HG02885 (cell line): ENCODE data around the gene TRPM2.
"Not testable (repeated sequence)": the region's sequence is repeated elsewhere in the genome, so short reads cannot be mapped to it uniquely, and the experiment has no call there.

ENCODE experiments used
- ATAC-seq: cut with Tn5 transposase; IDR thresholded peaks from one replicate; pipeline ENCODE4 v1.9.1; 2021; ENCODE audit warnings: mild to moderate bottlenecking; ENCODE audit not compliant: unreplicated experiment, poor library complexity

The TRPM2 gene

DNA sequence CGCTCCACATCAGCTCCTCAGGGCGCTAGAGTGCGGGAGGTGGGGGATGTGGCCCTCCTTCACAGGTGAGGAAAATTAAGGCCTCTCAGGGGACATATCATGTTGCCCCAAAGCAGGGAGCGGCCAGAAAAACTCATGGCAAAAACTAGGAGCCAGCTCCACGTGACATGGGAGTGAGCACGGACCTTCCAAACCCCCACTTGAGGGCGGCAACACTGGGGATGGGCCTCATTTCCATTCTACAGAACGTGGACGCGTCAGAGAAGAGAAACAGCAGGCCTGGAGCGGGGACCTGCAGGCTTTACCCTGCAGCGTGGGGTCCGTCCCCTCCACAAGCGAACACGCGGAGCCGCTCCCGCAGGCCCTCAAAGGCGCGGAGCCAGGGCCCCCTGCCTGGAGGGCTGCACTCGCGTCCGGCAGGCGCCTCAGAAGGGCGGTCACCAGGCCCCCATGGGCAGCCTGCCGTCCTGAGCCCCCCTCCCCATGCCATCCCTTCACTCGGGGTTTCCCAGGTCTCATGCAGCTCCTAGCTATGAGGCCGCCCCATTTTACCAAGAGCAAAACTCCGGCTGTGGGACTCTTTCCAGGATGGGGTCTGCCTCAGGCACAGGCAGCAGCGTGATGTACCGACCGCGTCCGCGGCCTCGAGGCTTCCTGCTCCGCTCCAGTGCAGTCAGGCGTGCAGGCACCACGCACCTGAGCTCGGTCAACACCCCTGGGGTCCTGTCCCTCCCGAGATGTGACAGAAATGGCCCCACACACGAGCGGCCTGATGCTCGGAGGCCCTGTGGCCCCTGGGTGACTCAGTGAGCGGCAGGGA is 19.7 kb upstream of the TRPM2 start:
- ATAC-seq: no peak

DNA sequence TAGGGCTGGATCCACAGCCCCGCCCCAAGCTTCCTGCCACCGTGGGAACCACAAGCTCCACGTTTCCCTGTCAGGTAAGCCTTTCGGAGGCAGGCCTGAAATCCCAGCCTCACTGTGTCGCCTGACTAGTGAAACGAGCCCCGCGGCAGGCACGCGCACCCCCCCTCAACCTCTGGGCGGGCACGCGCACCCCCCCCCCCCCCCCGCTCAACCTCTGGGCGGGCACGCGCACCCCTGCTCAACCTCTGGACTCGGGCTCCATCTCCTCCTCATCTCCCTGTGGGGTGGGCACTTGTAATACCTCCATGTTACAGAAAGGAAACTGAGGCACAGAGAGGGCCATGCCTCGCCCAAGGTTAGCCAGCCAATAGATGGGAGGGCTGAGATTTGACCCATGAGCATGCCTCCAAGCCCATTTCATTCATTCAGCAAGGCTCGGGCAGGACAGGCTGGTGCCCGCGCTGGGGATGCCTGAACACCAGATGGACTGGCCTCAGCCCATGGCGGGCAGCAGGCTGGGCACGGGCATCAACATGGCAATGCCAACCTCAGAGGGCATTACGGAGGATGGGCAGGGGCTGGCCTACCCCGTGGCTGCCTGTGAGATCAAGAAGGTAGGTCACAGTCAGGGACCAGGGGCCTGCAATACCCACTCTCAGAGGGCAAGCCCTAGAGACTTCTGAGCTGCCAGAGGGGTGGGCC is 18.9 kb upstream of the TRPM2 start:
- no peak for ATAC-seq

DNA sequence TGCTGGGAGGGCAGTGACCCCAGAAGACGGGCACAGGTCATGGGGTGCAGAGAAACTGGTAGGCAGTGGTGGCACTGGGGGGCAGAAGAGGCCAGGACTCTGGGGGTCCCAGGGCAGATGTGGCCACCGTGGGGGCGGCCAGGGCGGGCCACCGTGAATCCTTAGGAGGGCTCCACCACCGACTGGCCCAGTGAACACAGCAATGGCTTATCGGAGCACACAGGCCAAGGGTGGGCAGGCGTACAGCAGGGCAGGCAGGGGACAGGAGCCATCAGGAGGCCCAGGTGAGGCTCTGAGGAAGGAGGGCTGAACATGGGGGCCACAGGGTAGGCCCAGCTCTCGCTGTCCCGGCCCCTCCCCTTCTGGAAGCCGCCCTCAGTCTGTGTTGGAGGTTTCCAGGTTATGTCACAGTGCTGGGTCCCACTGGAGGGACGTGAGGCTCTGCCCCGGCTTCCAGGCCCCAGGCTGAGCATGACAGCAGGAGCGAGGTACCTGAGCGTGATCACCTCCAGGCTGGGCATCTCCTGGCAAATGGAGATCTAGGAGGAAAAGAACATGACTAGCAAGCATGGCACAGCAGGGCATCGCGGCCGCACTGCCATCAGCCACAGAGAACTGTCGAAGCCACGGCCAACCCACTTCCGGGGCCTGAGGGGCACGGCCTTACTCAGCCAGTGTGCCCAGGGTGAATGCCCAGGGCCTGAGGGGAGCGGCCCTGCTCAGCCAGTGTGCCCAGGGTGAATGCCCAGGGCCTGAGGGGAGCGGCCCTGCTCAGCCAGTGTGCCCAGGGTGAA is 18.0 kb upstream of the TRPM2 start:
- ATAC-seq: no peak

GRCh38 chr21:44337449-44337848 is 16.0 kb upstream of the TRPM2 start:
- no peak for ATAC-seq

- no peak for ATAC-seq
Observed at GRCh38 chr21:44337941-44338895, 15.2 kb upstream of the TRPM2 start.

DNA sequence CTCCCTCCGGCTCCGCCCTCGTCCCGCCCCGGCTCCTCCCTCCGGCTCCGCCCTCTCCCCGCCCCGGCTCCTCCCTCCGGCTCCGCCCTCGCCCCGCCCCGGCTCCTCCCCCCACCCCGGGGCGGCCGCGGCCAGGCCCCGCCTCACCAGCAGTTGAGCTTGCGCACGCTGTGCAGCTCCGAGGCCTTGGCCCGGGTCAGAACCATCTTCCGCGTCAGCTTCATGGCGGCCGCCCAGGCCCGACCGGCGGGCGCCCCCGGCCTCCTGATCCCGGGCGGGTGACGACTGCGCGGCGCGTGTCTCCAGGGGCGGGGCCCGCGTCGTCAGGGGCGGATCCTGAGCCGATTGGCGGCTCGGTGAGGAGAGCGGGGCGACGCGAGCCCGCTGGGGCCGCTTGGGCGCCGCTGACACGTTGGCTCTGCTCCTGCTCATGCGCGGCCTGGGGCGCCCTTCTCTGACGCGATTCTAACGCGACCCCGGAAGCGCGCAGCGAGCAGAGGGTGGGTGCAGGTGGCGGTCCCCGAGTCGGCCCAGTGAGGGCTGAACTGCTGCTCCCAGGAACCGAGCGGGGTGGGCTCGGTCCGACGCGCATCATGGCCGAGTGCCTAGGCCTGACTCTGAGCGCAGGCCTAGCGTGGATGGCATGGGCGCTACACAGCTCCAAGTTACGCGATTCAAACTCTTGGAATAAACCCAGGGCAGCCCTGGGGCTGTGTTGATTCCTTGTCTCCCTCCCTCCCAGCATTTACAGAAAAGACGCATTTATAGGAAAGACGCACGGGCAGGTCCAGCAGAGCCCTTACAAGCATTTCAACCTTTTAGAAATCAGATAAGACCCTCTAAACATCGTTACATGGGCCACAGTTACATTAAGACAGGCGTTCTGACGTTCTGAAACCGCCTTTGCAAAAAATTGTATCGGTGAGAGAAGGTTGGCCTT is 14.2 kb upstream of the TRPM2 start, which contains the start of gene CFAP410:
CFAP410 (minus strand) TSS at position 420 of the 940 bp plus-strand sequence; CDS start at position 224, 196 bp downstream.
- peak; percentile 89 for ATAC-seq

DNA sequence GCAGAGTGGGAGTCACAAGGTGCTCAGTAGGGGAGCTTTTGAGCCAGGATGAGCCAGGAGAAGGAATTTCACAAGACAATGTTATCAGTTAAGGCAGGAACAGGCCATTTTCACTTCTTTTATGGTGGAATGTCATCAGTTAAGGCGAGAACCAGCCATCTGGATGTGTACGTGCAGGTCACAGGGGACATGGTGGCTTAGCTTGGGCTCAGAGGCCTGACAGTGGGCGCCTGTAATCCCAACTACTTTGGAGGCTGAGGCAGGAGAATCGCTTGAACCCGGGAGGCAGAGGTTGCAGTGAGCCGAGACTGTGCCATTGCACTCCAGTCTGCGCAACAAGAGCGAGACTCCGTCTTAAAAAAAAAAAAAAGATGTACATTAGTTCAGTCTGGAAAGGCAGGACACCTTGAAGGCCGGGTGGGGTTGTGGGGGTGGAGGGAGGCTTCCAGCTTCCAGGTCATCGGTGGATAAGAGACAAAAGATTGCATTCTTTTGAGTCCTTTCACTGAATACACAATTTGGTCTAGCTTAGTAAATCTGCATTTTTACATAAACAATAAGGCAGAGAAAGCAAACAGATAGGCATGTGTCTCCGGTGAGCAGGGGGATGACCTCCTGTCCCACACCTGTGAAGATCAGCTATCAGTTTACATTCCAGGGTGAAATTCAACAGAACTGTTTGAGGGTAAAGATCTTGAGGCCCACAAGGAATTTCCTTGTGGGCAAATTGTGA is 11.5 kb upstream of the TRPM2 start:
- ATAC-seq: not testable (repeated sequence)

DNA sequence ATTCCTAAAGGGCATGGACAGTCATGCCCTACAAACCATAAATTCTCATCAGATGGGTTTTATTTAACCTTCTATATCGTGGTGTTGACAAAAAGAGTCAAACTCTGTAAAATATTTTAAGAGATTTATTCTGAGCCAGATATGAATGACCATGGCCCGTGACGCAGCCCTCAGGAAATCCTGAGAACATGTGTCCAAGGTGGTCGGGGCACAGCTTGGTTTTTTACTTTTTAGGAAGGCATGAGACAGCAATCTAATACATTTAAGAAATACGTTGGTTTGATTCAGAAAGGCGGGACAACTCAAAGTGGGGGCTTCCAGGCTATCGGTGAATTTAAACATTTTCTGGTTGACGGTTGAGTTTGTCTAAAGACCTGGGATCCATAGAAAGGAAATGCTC is 10.4 kb upstream of the TRPM2 start:
- ATAC-seq: not testable (repeated sequence)

GRCh38 chr21:44344541-44345183 is 8.8 kb upstream of the TRPM2 start:
- ATAC-seq: no peak

GRCh38 chr21:44345495-44345894 is 7.9 kb upstream of the TRPM2 start:
- no peak for ATAC-seq

DNA sequence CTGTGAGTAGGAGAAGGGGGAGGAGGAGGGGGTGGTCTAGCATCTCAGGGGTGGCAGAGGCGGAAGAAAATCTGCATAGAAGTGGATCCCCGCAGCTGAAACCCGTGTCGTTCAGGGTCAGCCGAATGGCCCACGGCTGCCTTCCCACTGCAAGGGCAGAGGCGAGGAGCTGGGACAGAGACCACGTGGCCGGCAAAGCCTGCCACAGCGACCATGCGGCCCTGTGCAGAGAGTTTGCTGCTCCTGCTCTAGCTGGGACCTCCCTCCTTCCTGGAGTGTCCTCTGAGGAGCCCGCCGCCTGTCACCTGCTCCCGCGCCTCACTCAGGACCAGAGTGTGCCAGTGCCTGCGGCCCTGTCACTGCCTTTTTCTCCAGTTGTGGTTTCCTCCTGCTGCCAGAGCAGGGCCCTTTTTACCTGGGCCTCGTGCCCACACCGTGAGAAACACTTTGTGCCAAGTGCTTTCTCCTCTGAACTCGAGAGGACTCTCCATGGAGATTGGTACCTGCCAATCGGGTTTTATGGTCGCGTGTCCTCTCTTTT is 5.4 kb upstream of the TRPM2 start:
- no peak for ATAC-seq

DNA sequence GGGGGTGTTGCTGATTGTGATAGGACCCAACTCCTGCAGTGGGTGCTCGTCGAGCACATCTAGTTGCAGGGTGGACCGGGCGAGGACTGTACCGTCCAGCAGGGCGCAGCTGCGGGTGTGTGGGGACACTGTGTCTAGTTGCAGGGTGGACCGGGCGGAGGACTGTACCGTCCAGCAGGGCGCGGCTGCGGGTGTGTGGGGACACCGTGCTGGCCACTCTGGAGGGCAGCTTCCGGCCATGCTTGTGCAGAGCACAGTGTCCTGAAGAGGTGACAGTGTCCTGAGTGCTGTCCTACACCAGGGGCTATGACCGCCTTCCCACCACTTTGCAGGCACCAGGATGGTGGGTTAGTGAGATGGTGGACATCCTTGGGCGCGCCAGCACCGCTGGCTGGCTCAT is 4.6 kb upstream of the TRPM2 start:
- ATAC-seq: no peak

DNA sequence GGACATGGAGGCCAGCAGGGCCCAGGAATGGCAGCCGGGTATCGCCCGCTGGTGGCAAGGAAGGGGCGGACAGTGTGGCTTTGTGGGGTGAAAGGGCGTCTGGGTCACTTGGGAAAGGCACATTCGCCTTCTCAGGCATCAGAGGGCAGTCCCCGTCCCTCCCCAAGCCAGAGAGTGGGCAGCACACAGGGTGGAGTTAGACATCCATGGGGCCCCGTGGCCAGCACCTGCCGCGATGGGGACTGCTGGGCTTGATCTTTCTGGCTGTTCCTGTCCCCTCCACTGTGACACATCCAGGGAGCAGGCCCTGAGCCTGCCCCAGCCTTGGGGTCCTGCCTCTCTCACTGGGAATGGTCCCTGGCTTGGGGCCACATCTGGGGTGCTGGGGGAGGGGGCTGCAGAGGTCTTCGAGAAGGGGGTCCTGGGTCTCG is 4.0 kb upstream of the TRPM2 start:
- ATAC-seq: no peak

- ATAC-seq: no peak
Observed at GRCh38 chr21:44349847-44350772, 3.3 kb upstream of the TRPM2 start.

DNA sequence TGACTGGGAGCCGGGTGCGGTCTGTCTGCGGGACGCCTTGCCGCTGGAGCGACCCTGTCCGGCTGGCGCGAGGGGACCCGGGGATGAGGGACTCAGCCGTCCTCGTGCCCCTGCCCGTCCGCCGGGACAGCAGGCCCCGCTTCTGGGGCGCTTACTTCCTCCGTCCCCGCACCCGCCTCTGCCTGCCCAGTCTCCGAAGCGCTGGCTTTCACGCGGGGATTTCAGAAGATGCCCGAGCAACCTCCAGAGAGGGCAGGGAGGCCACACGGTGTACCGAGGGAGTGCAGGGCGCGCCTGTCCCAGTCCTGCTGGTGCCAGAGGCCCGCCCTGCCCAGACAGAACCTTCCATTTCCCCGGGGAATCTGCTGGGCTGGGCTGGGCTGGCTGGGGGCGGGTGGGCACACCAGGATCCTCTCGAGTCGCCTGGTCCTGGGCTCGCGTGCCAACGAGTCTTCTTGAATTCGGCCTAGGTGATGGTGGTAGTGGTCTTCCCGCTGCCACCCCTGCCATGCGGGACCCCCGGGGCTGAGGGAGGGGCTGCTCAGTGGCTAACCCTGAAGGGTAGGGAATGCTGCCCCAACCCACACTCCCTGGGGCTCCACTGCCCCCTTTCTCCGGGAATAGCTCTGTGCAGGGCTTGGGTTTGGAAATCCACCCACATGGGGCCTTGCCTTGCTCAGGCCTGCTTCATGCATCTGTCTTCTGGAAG is 2.5 kb upstream of the TRPM2 start:
- ATAC-seq: no peak
